Effector memory CD4-positive, alpha-beta T cell (primary cell): ENCODE results near the gene THAP2.
"Not testable (repeated sequence)": the region's sequence is repeated elsewhere in the genome, so short reads cannot be mapped to it uniquely, and the experiment has no call there.

ENCODE experiments used
- DNase-seq, 3 donors: peaks; one replicate each; pipeline ENCODE4 v3.0.0-alpha.2; 2020
- H3K27ac ChIP-seq: 2 replicates; pipeline ENCODE4 v1.7.0; 2013; ENCODE audit warnings: mild to moderate bottlenecking, low read length, moderate library complexity; ENCODE audit not compliant: insufficient read depth, poor library complexity, severe bottlenecking
- H3K27me3 ChIP-seq: replicated peaks from 2 replicates; pipeline ENCODE4 v1.7.0; 2013; ENCODE audit warnings: mild to moderate bottlenecking, low read length; ENCODE audit not compliant: insufficient read depth, control insufficient read depth, poor library complexity, severe bottlenecking
- H3K36me3 ChIP-seq: 2 replicates; pipeline ENCODE4 v1.7.0; 2013; ENCODE audit warnings: mild to moderate bottlenecking, low read length, moderate library complexity; ENCODE audit not compliant: control insufficient read depth, insufficient read depth
- H3K4me1 ChIP-seq: 2 replicates; pipeline ENCODE4 v1.7.0; 2013; ENCODE audit warnings: low read length, mild to moderate bottlenecking; ENCODE audit not compliant: control insufficient read depth, insufficient read depth, poor library complexity, severe bottlenecking
- H3K4me3 ChIP-seq: 2 replicates; pipeline ENCODE4 v1.7.0; 2013; ENCODE audit warnings: low read length, low read depth, mild to moderate bottlenecking; ENCODE audit not compliant: insufficient read depth, poor library complexity, severe bottlenecking
- H3K9me3 ChIP-seq: 2 replicates; pipeline ENCODE4 v1.7.0; 2013; ENCODE audit warnings: mild to moderate bottlenecking, low read length, moderate library complexity; ENCODE audit not compliant: control insufficient read depth

Gene THAP2

GRCh38 chr12:71694099-71694820, 30.2 kb downstream of the THAP2 start:
- DNase-seq, result no peak
- Histone ChIP-seq H3K4me1 (no peaks in the 10 kb centered on the region), H3K27me3 (no peaks in the 10 kb centered on the region), H3K36me3 (peaks cover 17% of the 10 kb centered on the region), H3K4me3 (no peak overlapping the region), H3K27ac (no peak overlapping the region), H3K9me3 (no peaks in the 10 kb centered on the region)

- H3K4me1 ChIP-seq, result no peaks in the 10 kb centered on the region
- no peak for DNase-seq
- H3K9me3 ChIP-seq, result no peaks in the 10 kb centered on the region
- H3K27ac ChIP-seq, result no peak overlapping the region
- no peaks in the 10 kb centered on the region for H3K27me3 ChIP-seq
- H3K4me3 ChIP-seq, result no peak overlapping the region
- H3K36me3 ChIP-seq, result peaks cover 22% of the 10 kb centered on the region
Observed at GRCh38 chr12:71695782-71696181, 31.7 kb downstream of the THAP2 start.

DNA sequence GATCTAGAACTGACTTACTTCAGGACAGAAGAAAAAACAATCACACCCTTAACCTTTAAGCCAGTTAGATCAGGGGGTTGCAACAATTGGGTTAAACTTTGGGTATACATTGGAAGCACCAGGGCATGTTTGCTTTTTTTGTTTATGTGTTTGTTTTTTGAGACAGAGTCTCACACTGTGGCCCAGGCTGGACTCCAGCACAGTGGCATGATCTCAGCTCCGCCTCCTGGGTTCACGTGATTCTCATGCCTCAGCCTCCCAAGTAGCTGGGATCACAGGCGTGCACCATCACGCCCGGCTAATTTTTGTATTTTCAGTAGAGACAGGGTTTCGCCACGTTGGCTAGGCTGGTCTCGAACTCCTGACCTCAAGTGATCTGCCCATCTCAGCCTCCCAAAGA, 38.1 kb downstream of the THAP2 start:
- H3K4me3 ChIP-seq, H3K4me1 ChIP-seq, H3K27ac ChIP-seq, H3K9me3 ChIP-seq, H3K27me3 ChIP-seq, DNase-seq: not testable (repeated sequence)
- H3K36me3 ChIP-seq, result peaks cover 13% of the 10 kb centered on the region

DNA sequence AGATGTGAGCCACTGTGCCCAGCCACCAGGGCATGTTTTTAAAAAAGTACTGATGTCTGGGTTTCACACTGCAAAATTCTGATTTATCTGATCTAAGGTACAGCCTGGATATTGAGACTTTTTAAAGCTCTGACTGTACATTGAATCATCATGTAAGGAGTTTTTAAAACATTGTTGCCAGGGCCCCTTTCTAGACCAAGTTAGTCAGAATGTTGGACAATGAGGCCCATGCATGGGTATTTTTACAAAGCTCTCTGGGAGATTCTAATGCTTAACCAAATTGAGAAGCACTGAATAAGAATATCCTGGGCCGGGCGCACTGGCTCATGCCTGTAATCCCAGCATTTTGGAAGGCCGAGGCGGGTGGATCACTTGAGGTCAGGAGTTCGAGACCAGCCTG, 38.5 kb downstream of the THAP2 start:
- no peaks in the 10 kb centered on the region for H3K27me3 ChIP-seq
- H3K4me1 ChIP-seq, result no peaks in the 10 kb centered on the region
- H3K36me3 ChIP-seq, result peaks cover 11% of the 10 kb centered on the region
- no peak for DNase-seq
- no peak overlapping the region for H3K27ac ChIP-seq
- H3K4me3 ChIP-seq, result no peak overlapping the region
- no peaks in the 10 kb centered on the region for H3K9me3 ChIP-seq

DNA sequence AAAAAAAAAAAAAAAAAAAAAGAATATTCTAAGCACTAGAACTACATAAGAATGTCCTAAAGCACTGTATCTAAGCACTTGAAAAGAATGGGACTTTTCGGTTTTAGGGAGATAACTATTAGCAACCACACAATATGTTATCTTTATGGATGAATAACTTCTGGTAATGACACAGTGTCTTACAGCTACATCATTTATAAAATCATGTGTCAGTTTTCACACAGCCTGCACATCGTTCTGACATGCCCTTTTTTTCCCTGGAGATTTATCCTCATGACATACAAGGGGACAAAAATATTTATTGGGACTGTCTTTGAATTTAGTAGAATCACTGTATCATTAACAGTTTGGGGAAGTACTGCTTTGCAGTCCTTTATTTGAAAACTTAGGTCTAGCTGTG, 39.1 kb downstream of the THAP2 start:
- no peak overlapping the region for H3K27ac ChIP-seq
- DNase-seq, result no peak
- no peaks in the 10 kb centered on the region for H3K27me3 ChIP-seq
- no peaks in the 10 kb centered on the region for H3K9me3 ChIP-seq
- no peaks in the 10 kb centered on the region for H3K4me1 ChIP-seq
- H3K4me3 ChIP-seq, result no peak overlapping the region
- H3K36me3 ChIP-seq, result peaks cover 11% of the 10 kb centered on the region

DNA sequence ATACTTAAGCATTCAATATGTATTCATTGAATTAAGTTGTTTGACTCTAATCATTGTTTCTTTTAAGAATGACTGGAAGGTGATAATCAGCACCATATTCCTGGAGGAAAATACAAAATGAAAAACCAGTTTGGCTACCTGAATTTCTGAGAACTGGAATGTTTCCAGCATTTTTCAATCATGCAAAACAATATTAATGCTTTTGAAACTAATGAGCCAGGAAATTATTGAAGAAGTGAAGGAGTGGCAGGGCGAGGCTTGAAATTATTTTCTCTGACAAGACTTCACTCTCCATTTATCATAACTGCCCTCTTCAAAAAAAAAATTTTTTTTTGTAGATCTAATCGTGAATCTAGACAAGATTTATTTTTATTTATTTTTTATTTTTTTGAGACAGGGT, 40.8 kb downstream of the THAP2 start:
- no peak overlapping the region for H3K27ac ChIP-seq
- no peaks in the 10 kb centered on the region for H3K36me3 ChIP-seq
- H3K9me3 ChIP-seq, result no peaks in the 10 kb centered on the region
- H3K27me3 ChIP-seq, result no peaks in the 10 kb centered on the region
- H3K4me3 ChIP-seq, result no peak overlapping the region
- no peak for DNase-seq
- H3K4me1 ChIP-seq, result no peaks in the 10 kb centered on the region

- Histone ChIP-seq H3K4me1 (no peaks in the 10 kb centered on the region), H3K36me3 (no peaks in the 10 kb centered on the region), H3K27ac (no peak overlapping the region), H3K9me3 (no peaks in the 10 kb centered on the region), H3K27me3 (no peaks in the 10 kb centered on the region), H3K4me3 (no peak overlapping the region)
- DNase-seq, result no peak
Observed at GRCh38 chr12:71708658-71709057, 44.6 kb downstream of the THAP2 start.

DNA sequence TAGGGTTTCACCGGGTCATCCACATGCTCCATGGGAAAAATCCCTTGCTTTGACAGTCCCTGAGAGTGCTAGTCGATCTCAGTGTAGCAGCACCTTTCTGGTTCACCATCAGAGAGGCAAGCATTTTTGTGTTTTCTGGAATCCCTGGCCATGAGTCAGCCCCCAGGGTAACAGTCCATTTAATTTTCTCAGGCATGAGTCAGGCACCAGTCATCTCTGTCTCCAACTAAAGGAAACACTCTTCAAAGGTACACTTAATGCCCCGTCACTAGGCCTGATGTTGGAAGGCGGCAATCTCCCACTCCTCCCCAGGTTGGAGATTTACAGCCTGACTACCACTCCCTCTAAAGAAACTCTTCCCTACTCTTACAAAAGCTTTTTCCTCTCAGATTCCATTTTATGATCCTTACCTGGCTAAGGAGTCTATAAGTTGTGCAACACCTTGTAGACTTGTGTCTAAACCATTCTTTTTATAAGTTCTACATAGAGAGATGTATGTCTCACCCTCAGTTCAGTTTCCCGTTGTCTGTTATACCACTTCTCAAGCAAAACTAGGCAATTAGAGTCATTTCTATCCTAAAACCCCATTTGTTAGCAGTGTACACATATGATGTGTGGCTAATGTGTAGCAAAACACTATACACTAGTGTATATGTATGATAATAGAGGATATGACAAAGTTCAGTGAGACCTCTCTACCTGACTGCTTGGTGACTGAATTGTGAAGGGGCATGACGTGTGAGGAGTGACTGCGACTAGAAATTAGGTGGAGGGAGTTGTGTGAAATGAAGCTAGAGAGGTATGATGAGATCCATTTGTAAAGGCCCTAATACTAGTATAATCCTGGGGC, 46.4 kb downstream of the THAP2 start:
- Histone ChIP-seq H3K27ac (no peak overlapping the region), H3K9me3 (no peaks in the 10 kb centered on the region), H3K36me3 (no peaks in the 10 kb centered on the region), H3K4me1 (no peaks in the 10 kb centered on the region), H3K27me3 (no peaks in the 10 kb centered on the region), H3K4me3 (no peak overlapping the region)
- DNase-seq, result no peak

DNA sequence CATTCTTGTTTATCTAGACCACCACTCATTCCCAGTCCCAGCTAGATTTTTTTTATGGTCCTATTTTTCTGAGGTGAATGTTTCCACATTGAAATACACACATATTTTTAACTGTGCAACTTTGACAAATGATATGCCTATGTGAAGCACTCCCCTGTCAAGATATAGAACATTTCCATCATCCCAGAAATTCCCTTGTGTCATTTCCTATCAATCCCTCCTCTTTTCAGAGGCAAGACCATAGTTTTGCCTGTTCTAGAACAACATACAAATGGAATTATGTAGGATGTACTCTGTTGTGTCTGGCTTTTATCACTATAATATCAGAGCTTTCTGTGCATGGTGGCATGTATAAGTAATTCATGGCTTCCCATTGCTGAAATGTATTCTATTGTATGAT, 54.5 kb downstream of the THAP2 start:
- Histone ChIP-seq H3K36me3 (no peaks in the 10 kb centered on the region), H3K27ac (no peak overlapping the region), H3K9me3 (no peaks in the 10 kb centered on the region), H3K4me3 (no peak overlapping the region), H3K4me1 (no peaks in the 10 kb centered on the region), H3K27me3 (no peaks in the 10 kb centered on the region)
- DNase-seq, result no peak

GRCh38 chr12:71719647-71720370, 55.7 kb downstream of the THAP2 start:
- Histone ChIP-seq H3K27ac (no peak overlapping the region), H3K9me3 (no peaks in the 10 kb centered on the region), H3K27me3 (no peaks in the 10 kb centered on the region), H3K4me3 (no peak overlapping the region), H3K36me3 (no peaks in the 10 kb centered on the region), H3K4me1 (no peaks in the 10 kb centered on the region)
- no peak for DNase-seq
